Measurements from ENCODE around the gene LOXL1.
A peak's percentile ranks its signal among the peaks of the same experiment; 100 is the strongest.

LOXL1 gene

GRCh38 chr15:73942751-73943270 lies 16.5 kb downstream of the LOXL1 start:
- H3K9me3 Mint-ChIP-seq: no peaks in the 10 kb centered on the region
- peaks cover 61% of the 10 kb centered on the region for H3K4me1 Mint-ChIP-seq
- H3K27me3 Mint-ChIP-seq (ENCODE audit: low read depth): no peaks in the 10 kb centered on the region

GRCh38 chr15:73944161-73945129 lies 18.2 kb downstream of the LOXL1 start:
- Mint-ChIP-seq H3K36me3 (ENCODE audit: low read depth) (peaks cover 22% of the 10 kb centered on the region), H3K4me1 (peaks cover 53% of the 10 kb centered on the region), H3K27ac (peak overlapping the region; percentile 67 to 96 (median 92)), H3K9me3 (no peaks in the 10 kb centered on the region), H3K27me3 (ENCODE audit: low read depth) (peaks cover 3% of the 10 kb centered on the region), H3K4me3 (no peak overlapping the region)
- no peak for TF ChIP-seq CTCF (IDR thresholded peaks at IDR 0.05; ENCODE audit: unreplicated experiment in 3 of 3)

More at GRCh38 chr15:73942751-73943270, 16.5 kb downstream of the LOXL1 start:
- no peak for TF ChIP-seq CTCF (IDR thresholded peaks at IDR 0.05; ENCODE audit: unreplicated experiment in 3 of 3)
- Mint-ChIP-seq H3K27ac (peak overlapping the region; percentile 92 to 96 (median 94)), H3K4me3 (no peak overlapping the region), H3K36me3 (ENCODE audit: low read depth) (peaks cover 16% of the 10 kb centered on the region)

GRCh38 chr15:73945130-73945508 lies 18.9 kb downstream of the LOXL1 start:
- no peak for TF ChIP-seq CTCF (IDR thresholded peaks at IDR 0.05; ENCODE audit: unreplicated experiment in 3 of 3)
- Mint-ChIP-seq H3K9me3 (no peaks in the 10 kb centered on the region), H3K27me3 (ENCODE audit: low read depth) (peaks cover 3% of the 10 kb centered on the region), H3K36me3 (ENCODE audit: low read depth) (peaks cover 22% of the 10 kb centered on the region), H3K4me1 (peaks cover 49% of the 10 kb centered on the region), H3K4me3 (no peak overlapping the region), H3K27ac (peak overlapping the region; percentile 67 to 96 (median 92))

GRCh38 chr15:73946046-73946721 lies 19.9 kb downstream of the LOXL1 start:
- H3K9me3 Mint-ChIP-seq: no peaks in the 10 kb centered on the region
- H3K4me1 Mint-ChIP-seq: peaks cover 51% of the 10 kb centered on the region
- peak overlapping the region in 2 of 3 experiments; percentile 55 to 68 for H3K27ac Mint-ChIP-seq
- peaks cover 24% of the 10 kb centered on the region for H3K36me3 Mint-ChIP-seq (ENCODE audit: low read depth)
- H3K27me3 Mint-ChIP-seq (ENCODE audit: low read depth): peaks cover 3% of the 10 kb centered on the region
- no peak overlapping the region for H3K4me3 Mint-ChIP-seq
- no peak for TF ChIP-seq CTCF (IDR thresholded peaks at IDR 0.05; ENCODE audit: unreplicated experiment in 3 of 3)

- peaks cover 3% of the 10 kb centered on the region for H3K27me3 Mint-ChIP-seq (ENCODE audit: low read depth)
- TF ChIP-seq CTCF (IDR thresholded peaks at IDR 0.05; ENCODE audit: unreplicated experiment in 3 of 3): no peak
Measured at GRCh38 chr15:73946795-73947370, 20.6 kb downstream of the LOXL1 start.

More at GRCh38 chr15:73946795-73947370, 20.6 kb downstream of the LOXL1 start:
- H3K4me3 Mint-ChIP-seq: no peak overlapping the region
- H3K4me1 Mint-ChIP-seq: peaks cover 49% of the 10 kb centered on the region
- peak overlapping the region in 2 of 3 experiments; percentile 20 to 55 for H3K27ac Mint-ChIP-seq
- H3K36me3 Mint-ChIP-seq (ENCODE audit: low read depth): peaks cover 26% of the 10 kb centered on the region
- H3K9me3 Mint-ChIP-seq: no peaks in the 10 kb centered on the region
